ENCODE data around the gene C14orf119.

C14orf119 gene

DNA sequence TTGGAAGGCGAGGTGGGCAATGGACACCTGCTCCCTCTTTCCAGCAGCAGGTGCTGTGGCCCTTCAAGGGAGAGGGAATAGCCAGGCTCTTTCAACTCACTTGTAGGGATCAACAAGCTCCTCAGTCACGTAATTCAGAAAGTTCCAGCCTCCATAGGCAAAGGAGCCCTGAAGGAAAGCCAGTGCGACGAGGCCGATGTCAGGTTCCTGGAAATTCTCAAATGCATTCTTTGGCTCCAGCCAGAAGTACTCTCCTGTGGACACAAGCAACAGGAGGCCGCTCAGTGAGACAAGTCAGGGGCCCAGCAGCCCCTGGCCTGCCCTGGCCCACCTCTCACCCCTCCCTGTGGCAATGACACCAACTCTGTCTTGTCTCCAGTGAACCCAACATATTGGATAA is 45.1 kb downstream of the C14orf119 start:
- TF ChIP-seq, protein P1, sequence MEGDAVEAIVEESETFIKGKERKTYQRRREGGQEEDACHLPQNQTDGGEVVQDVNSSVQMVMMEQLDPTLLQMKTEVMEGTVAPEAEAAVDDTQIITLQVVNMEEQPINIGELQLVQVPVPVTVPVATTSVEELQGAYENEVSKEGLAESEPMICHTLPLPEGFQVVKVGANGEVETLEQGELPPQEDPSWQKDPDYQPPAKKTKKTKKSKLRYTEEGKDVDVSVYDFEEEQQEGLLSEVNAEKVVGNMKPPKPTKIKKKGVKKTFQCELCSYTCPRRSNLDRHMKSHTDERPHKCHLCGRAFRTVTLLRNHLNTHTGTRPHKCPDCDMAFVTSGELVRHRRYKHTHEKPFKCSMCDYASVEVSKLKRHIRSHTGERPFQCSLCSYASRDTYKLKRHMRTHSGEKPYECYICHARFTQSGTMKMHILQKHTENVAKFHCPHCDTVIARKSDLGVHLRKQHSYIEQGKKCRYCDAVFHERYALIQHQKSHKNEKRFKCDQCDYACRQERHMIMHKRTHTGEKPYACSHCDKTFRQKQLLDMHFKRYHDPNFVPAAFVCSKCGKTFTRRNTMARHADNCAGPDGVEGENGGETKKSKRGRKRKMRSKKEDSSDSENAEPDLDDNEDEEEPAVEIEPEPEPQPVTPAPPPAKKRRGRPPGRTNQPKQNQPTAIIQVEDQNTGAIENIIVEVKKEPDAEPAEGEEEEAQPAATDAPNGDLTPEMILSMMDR (IDR thresholded peaks at IDR 0.05; ENCODE audit: low read depth, low read length), result no peak
- Histone ChIP-seq H3K27me3 (no peaks in the 10 kb centered on the region), H3K9me3 (no peaks in the 10 kb centered on the region), H3K36me3 (no peaks in the 10 kb centered on the region), H3K4me3 (ENCODE audit: low read depth, low read length) (no peak overlapping the region), H3K4me1 (peaks cover 7% of the 10 kb centered on the region)
- DNase-seq, result no peak

DNA sequence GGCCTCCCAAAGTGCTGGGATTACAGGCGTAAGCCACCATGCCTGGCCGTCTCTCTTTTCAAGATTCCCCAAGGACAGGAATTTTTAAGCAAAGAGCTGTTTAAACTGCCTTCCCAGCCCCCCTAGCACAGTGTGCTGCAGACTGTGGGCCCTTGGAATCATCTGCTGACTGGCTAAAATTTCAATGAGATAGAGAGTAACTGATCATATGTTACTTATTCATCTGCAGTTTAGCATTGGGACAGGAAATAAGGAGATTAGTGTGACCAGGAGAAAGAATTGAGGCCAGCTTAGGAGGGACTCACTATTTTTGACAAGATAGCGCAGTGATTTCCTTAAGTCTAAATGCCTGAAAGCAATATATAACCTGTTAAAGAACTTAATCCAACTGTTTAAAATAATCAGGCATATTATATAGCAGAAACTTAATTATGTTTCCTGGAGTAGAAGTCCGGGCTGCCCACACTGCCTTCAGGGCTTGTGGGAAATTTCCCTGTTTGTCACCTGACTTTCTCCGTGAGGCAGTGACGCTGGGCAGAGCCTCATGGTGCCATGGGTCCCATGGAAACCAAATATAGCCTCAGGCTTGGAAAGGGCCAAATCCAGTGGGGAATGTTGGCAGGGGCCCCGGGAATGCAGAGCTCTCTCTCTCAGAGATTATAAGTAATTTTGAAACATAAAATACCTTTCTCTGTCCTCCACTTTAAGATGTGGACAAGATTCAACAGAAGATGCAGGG is 46.6 kb downstream of the C14orf119 start:
- H3K9me3 ChIP-seq, result no peaks in the 10 kb centered on the region
- H3K36me3 ChIP-seq, result no peaks in the 10 kb centered on the region
- H3K4me3 ChIP-seq (ENCODE audit: low read depth, low read length), result no peak overlapping the region
- DNase-seq, result peak; percentile 66
- H3K27me3 ChIP-seq, result no peaks in the 10 kb centered on the region; the same call in 1 of the 2 replicates
- peaks cover 7% of the 10 kb centered on the region for H3K4me1 ChIP-seq
- TF ChIP-seq, protein P1 (IDR thresholded peaks at IDR 0.05; ENCODE audit: low read depth, low read length), result no peak

DNA sequence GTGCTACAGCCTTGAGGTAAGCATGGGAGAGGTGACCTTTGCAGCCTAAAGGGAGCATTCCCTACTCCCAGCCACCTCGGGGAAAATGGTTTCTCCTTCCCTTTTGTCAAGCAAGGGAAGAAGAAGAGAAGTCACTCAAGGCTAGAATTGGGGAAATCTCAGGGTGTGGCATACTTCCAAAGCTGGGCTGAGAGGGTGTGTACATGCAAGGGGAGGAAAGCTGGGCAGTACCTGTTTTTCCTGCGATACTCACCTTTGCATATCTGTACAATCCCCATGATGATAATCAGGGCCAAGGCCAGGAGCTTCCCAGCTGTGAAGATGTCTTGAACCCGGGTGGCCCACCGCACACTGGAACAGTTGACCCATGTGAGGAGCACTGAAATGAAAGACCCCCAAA is 47.5 kb downstream of the C14orf119 start:
- Histone ChIP-seq H3K9me3 (no peaks in the 10 kb centered on the region), H3K4me3 (ENCODE audit: low read depth, low read length) (no peak overlapping the region), H3K4me1 (peaks cover 7% of the 10 kb centered on the region), H3K36me3 (no peaks in the 10 kb centered on the region), H3K27me3 (no peaks in the 10 kb centered on the region; the same call in 1 of the 2 replicates)
- no peak for DNase-seq
- TF ChIP-seq, protein P1 (IDR thresholded peaks at IDR 0.05; ENCODE audit: low read depth, low read length), result no peak

DNA sequence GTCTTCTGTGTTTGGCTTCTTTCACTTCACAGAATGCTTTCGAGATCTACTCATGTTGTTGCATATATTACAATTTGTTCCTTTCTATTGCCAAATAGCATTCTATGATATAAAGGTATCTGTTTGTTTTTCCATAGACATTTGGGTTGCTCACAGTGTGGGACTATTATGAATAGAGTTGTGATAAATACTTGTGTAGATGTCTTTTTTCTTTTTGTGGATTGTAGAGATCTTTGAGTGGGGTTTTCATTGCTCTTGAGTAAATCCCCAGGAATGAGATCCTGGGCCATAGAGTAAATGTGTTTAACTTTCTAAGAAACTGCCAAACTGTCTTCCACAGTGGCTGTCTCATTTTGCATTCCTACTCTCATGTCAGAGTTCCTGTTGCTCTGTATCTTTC is 48.6 kb downstream of the C14orf119 start:
- no peaks in the 10 kb centered on the region for H3K9me3 ChIP-seq
- H3K4me1 ChIP-seq, result peaks cover 7% of the 10 kb centered on the region
- no peaks in the 10 kb centered on the region for H3K36me3 ChIP-seq
- H3K4me3 ChIP-seq (ENCODE audit: low read depth, low read length), result no peak overlapping the region
- TF ChIP-seq, protein P1 (IDR thresholded peaks at IDR 0.05; ENCODE audit: low read depth, low read length), result no peak
- DNase-seq, result no peak
- H3K27me3 ChIP-seq, result no peaks in the 10 kb centered on the region; the same call in 1 of the 2 replicates

DNA sequence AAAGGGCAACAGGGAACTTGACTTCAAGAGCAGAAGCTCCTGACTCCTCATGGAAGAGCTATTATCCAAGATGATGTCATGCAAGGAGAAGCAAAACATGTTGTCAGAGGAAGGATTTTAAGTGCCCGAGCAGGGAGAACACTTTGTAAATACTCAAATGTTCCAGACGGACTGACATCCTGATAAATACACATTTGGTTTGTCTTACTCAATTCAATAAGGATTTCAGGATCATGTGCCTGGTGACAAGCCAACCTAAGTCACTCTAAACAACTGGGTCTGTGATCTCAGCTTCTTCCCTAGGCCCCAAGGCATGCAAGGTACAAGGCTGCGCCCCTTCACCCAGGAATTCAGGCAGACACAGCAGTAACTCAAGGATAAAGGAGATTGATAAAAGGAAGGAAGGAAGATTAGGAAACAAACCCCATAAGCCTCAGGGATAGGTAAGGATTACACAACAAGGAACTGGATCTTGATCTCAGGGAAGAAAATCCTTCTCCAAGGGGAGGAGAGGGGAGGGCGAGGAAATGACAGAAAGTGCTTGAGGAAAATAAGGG is 50.6 kb downstream of the C14orf119 start:
- Histone ChIP-seq H3K9me3 (no peaks in the 10 kb centered on the region), H3K4me3 (ENCODE audit: low read depth, low read length) (no peak overlapping the region), H3K36me3 (no peaks in the 10 kb centered on the region), H3K4me1 (peaks cover 7% of the 10 kb centered on the region), H3K27me3 (no peaks in the 10 kb centered on the region; the same call in 1 of the 2 replicates)
- TF ChIP-seq, protein P1 (IDR thresholded peaks at IDR 0.05; ENCODE audit: low read depth, low read length), result no peak
- DNase-seq, result no peak

DNA sequence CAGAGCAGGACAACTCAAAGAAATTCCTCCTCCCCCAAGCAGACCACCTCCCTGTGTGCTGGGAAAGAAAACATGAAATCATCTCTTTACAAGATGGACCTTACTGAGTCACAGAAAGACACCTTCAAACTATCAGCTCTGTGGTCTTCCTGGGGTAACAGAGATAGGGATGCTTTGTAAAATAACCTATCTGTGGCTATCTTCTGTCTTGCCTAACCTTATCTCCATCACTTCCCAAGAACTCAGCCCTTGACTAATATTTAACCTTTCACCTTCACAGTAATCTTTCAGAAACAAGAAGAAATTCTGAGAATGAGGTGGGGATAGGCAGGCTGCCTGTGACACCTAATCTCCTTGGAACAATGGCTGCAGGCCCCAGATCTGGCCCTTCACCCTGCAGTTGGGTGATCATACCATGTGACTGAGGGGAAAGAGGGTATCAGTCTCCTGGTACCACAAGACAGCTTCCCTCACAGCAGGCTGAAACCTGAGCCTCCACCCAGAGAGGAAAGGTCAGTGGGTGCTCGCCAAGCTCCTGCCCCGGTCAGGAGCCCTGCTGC is 51.1 kb downstream of the C14orf119 start:
- no peak for DNase-seq
- H3K27me3 ChIP-seq, result no peaks in the 10 kb centered on the region; the same call in 1 of the 2 replicates
- no peak overlapping the region for H3K4me3 ChIP-seq (ENCODE audit: low read depth, low read length)
- no peaks in the 10 kb centered on the region for H3K36me3 ChIP-seq
- TF ChIP-seq, protein P1 (IDR thresholded peaks at IDR 0.05; ENCODE audit: low read depth, low read length), result no peak
- no peaks in the 10 kb centered on the region for H3K9me3 ChIP-seq
- peaks cover 7% of the 10 kb centered on the region for H3K4me1 ChIP-seq

Data from BE2C (cell line).